Mammary epithelial cell (primary cell): ENCODE measurements around the gene PPP1R12A.

Source experiments
- EZH2 ChIP-seq: IDR thresholded peaks from 2 replicates; pipeline ENCODE4 v1.6.1; 2012; ENCODE audit warnings: low read length, inconsistent platforms, borderline replicate concordance
- TF ChIP-seq, protein P1 (sequence below), 2 donors: IDR thresholded peaks in 1 of 2; conservative IDR thresholded peaks in 1 of 2; 2 replicates each; pipeline ENCODE4 v1.5.1; 2011 to 2012; ENCODE audit warnings: inconsistent platforms in 2 of 2, low read length in 2 of 2, mild to moderate bottlenecking in 2 of 2, control low read depth in 1 of 2, low read depth in 1 of 2; ENCODE audit not compliant: insufficient read depth in 1 of 2; ENCODE audit errors: extremely low read depth in 1 of 2

DNA sequence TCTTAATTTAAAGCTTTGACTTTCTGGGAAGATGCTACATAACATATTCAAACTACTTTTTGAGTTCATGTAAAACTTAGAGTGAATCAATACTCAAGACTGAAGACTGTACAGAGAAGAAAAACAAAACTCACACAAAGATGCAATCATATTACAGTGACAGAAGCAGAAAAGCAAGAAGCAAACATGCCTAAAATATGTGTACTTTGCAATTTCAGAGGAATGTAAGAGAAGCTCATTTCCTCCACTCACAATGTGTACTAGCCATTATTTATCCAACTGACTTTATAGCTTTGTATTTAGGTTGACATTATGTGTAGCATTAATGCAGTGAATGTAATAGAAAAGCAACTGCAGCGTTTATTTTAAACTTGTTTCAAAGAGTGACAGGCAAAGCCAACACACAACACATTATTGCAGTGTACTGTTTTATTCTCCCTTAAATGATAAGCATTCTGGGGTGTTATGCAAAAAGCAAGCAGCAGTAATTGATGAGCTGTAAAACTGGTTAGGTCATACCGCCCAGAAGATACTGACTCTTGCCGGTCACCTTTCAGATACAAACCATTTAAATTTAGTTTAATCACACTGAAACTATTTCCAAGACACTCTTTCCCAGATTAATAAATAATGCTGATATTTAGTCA, 156.0 kb downstream of the PPP1R12A start:
- no peak for TF ChIP-seq EZH2
- TF ChIP-seq, protein P1, sequence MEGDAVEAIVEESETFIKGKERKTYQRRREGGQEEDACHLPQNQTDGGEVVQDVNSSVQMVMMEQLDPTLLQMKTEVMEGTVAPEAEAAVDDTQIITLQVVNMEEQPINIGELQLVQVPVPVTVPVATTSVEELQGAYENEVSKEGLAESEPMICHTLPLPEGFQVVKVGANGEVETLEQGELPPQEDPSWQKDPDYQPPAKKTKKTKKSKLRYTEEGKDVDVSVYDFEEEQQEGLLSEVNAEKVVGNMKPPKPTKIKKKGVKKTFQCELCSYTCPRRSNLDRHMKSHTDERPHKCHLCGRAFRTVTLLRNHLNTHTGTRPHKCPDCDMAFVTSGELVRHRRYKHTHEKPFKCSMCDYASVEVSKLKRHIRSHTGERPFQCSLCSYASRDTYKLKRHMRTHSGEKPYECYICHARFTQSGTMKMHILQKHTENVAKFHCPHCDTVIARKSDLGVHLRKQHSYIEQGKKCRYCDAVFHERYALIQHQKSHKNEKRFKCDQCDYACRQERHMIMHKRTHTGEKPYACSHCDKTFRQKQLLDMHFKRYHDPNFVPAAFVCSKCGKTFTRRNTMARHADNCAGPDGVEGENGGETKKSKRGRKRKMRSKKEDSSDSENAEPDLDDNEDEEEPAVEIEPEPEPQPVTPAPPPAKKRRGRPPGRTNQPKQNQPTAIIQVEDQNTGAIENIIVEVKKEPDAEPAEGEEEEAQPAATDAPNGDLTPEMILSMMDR (conservative IDR thresholded peaks at IDR 0.05 in 1 of 2, IDR thresholded peaks at IDR 0.05 in 1 of 2; ENCODE audit: extremely low read depth in 1 of 2, insufficient read depth in 1 of 2, low read depth in 1 of 2, low read length in 2 of 2): no peak
